ENCODE data around the gene SFMBT2.
"Not testable (repeated sequence)": the region's sequence is repeated elsewhere in the genome, so short reads cannot be mapped to it uniquely, and the experiment has no call there.

Gene SFMBT2

DNA sequence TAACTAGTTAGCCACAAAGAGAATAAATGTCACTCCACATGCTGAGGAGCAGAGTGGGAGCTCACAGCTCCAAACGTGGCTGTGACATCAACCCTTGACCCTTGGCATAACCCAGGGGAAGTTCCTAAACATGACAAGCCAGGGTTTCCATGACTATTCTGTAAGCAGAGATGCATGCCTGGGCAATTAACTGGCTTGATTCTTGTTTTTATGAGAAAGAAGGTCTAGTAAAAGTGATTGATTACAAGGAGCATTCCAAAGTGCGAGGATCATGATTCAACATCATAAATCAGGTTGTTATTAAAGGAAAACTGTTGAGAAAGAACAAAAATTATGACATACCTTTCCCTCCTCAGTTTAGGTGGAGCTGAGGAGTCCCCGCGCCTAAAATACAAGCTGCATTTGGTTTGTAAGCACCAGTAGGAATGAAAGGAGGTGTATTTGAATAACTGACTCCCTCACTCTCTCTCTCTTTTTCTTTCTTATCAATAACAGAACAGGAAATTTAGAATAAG lies 108.4 kb downstream of the SFMBT2 start:
- in situ Hi-C loops (cut with MboI; ENCODE audit: low sequenced_read_pairs) = no loop called here

DNA sequence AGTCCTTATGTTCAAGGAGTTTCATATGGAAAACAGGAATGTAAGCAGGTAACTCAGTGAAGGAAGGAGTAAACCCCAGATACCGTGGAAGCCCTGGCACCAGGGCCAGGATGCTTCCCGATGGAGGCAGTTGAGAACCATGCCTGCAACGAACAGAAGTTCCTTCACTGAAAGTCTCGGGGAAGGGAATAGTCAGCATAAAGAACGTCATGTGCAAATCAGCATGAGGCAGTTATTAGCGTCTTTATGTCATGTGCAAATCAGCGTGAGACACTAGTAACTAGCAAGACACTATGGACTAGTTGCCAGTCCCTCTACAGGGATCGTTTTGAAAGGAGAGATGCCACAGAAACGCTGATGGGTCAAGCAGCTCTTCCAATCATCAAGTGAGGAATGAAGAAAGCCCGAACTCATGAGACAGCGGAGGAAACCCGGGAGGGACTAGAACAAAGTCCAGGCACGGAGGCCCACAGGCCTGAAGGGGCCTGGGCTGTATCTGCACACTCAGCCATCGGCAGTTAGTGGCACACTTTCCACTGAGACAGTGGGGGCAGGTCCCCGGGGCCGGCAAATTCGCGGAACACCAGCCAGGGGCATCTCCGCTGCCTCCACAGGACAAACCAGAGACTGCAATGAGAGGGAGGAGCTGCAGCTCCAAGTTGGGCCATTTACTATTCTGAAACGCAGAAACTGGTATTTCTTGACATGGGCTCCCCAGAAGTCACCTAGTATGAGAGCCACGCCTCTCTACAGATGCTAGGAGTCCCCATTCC lies 109.6 kb downstream of the SFMBT2 start:
- in situ Hi-C loops (cut with MboI; ENCODE audit: low sequenced_read_pairs) = no loop called here

DNA sequence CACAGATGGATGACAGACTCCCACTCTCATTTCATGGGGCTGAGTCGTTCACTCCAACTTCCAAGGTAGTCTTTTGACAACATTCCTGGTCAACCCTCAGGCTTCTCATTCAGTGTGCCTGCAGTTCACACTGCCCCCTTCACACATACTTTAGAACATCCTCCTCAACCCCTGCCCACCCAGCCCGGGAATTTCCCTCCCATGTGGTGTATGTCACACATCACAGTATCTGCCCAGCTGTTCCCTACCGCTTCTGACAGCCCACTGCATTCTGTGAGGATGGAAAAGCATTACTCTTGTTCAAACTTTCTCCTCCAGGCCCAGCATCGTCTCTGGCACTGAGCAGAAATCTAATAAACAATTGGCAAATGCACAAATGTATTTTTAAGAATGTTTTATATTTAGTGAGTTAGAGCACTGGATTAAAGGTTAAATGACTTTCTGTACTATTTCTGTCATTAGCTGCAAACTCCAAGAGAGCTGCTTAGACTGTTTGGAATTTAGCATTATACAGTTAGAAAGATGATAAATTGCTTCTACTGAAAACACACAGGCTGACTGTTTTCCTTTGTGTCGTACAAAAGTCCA lies 110.4 kb downstream of the SFMBT2 start:
- in situ Hi-C loops (cut with MboI; ENCODE audit: low sequenced_read_pairs) = no loop called here

DNA sequence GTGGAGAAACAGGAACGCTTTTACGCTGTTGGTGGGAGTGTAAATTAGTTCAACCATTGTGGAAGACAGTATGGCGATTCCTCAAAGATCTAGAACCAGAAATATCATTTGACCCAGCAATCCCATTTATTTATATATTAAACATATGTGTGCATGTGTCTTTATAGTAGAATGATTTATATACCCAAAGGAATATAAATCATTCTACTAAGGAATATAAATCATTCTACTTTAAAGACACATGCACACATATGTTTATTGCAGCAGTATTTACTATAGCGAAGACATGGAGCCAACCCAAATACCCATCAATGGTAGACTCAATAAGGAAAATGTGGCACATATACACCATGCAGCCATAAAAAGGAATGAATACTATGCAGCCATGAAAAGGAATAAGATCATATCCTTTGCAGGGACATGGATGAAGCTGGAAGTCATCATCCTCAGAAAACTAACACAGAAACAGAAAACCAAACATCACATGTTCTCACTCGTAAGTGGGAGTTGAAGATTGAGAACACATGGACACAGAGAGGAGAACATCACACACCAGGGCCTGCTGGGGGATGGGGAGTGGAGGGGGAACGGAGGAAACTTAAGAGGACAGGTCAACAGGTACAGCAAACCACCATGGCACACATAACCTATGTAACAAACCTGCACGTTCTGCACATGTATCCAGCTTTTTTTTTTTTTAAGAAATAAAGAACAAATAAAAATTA lies 111.1 kb downstream of the SFMBT2 start:
- in situ Hi-C loops (cut with MboI; ENCODE audit: low sequenced_read_pairs) = not testable (repeated sequence)

DNA sequence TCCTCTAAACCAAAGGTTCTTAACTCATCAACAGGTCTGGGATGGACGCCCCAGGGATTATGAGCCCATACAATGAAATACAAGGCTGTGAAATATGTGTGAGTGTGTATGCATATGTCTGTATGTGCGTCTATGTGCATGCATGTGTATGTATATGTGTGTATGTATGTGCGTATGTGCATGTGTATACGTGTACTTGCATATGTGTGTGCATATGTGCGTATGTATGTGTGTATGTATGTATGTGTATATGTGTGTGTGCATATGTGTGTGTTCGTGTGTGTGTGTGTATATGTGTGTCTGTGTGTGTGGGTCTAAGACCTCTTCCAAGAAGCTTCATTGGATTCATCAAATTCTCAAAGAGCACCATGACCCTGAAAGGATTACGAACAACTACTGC lies 112.3 kb downstream of the SFMBT2 start:
- in situ Hi-C loops (cut with MboI; ENCODE audit: low sequenced_read_pairs) = no loop called here

DNA sequence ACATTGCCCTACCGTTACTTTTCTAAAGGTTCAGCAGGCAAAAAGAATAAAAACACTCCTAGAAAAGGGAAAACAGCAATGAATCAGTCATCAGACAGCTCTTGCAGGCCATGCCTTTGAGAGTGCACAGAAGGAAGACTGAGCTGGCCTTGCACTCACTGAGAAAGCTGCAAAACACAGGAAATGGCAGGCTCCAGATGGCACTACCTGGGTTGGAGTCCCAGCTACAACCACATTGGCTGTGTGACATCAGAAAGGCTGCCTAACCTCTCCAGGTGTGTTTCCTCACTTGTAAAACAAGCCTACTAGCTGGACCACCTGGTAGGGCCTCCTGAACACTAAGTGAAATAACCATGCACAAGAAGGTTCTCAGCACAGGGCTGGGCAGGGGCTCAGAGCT lies 113.7 kb downstream of the SFMBT2 start:
- in situ Hi-C loops (cut with MboI; ENCODE audit: low sequenced_read_pairs) = no loop called here

DNA sequence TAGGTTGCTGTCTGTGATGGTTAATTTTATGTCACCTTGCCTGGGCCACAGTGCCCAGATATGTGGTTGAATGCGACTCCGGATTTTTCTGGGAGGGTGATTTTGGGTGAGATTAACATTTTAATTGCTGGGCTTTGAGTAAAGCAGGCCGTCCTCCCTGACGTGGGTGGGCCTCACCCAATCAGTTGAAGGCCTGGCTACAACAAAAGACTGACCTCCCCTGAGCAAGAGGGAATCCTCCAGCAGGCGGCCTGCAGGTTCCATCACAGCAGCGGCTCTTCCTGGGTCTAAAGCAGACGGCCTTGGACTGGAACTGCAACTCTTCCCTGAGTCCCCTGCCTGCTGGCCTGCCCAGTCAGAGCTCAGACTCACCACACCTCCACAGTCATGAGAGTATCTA lies 114.2 kb downstream of the SFMBT2 start:
- in situ Hi-C loops (cut with MboI; ENCODE audit: low sequenced_read_pairs) = no loop called here

DNA sequence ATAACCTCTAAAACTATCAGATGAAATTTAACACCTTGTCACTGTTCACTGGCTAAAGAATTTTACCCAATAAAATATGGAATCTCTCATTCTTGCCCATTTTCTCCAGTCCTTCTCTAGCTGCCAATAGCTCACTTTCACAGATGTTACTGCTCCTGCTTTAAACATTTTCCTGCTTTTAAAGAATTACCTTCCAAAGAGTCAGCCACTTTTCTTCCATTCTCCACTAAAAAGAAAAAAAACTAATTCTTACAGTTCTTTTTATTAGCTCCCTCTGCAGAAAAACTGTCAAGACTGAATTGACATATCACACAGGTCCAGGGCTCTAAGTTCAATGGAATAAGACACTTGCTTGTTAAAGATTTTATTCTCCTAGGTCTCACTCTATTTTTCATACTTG lies 114.8 kb downstream of the SFMBT2 start:
- in situ Hi-C loops (cut with MboI; ENCODE audit: low sequenced_read_pairs) = no loop called here

DNA sequence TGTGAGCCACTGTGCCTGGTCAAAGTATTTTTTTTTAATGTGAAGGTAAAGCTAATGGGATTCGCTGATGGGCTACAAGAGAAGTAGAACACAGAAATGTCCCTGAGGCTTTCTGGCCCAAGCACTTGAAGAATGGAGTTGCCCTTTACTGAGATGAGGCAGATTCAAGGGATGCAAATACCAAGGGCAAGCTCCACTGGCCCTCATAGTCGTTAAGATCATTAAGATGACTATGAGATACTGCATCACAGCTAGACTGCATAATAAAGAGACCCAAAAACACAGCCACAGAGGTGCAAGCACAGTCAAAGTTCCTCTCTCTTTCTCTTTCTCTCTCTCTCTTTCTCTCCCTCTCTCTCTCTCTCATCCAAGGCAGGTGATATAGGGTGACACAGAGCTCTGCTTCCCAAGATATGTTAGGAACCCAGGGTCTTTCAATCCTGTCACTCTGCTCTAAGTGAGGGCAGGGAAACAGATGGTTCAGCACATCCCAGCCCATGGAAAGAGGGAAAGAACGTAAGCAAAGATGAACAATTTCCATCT lies 117.4 kb downstream of the SFMBT2 start:
- in situ Hi-C loops (cut with MboI; ENCODE audit: low sequenced_read_pairs) = no loop called here

DNA sequence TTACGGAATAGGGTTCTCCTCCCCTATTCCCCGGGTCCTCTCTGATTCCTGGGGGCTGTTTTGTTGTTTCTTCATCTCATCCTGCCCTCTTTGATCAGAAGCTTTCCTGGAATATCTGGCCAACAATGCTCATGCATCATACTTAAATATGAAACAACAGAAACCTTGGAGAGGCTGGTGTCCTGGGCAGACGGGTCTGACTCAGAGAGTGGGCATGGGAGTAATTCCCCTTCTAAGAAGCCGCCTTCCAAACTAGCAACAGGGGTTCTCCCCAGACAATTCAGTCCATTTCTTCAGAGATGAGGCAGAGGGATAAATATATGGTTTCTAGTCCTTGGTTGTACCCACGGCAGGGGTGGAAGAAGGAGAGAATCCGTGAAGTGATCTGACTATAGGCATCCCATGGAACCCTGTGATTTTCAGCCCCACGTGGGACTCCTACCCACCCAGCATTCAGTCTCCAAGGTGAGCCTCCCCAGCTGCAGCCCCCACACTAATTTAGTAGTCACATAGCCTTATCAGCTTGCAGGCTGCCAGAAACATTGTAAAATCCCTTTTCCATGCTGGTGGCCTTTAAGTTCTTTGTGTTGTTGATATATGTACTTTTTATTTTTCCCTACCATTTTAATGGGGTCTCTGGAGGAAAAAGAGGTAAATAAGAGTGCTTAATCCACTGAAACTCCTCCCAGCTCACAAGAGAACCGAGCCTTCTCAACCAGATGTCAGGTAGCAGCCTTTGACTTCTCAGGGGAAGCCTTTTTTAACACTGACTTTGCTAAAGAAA lies 119.2 kb downstream of the SFMBT2 start:
- in situ Hi-C loops (cut with MboI; ENCODE audit: low sequenced_read_pairs) = no loop called here

DNA sequence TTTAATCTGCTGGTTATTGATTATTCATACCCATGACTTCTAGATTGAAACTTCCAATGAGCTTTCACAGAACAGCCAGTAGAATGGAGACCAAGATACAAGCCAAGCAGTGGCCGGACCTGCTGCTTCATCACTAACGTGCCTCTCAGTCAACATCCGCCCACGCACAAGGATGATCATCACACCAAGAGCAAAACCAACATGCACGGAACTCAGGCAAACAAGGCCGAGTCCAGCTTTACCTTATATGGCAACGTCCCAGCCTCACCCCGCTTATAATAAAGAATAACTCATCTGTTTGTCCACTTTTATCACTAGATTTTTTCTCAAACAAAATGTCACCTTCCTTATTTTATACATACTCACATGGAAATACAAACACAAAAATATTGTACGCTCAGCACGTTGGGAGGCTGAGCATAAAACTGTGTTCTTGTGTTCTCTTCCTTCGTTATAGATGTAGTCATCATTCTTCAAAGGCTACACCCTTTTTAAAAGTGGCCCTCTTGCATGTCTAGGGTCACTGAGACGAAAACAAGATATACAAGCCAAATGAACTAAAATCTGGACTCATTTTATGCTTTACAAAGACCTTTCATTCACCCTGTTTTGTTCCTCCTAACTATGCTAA lies 122.7 kb downstream of the SFMBT2 start:
- in situ Hi-C loops (cut with MboI; ENCODE audit: low sequenced_read_pairs) = no loop called here

DNA sequence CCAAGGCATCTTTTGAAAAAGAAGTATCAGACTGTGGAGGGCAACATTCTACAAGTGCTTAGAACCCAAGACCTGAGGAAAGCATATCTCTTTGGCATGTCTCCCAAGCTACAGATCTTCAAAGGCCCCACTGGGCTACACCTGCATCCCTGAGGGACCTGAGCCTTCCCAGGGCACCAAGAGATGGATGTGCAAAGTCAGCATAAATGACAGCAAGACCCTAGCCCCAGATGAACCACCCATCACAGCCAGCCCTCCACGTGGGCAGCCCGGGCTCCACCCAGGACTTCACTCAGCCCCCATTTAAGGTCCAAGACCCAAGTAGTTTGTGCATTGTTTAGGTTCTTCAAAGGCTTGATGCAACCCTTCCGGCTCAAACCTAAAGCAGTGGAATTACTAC lies 123.5 kb downstream of the SFMBT2 start:
- in situ Hi-C loops (cut with MboI; ENCODE audit: low sequenced_read_pairs) = no loop called here

DNA sequence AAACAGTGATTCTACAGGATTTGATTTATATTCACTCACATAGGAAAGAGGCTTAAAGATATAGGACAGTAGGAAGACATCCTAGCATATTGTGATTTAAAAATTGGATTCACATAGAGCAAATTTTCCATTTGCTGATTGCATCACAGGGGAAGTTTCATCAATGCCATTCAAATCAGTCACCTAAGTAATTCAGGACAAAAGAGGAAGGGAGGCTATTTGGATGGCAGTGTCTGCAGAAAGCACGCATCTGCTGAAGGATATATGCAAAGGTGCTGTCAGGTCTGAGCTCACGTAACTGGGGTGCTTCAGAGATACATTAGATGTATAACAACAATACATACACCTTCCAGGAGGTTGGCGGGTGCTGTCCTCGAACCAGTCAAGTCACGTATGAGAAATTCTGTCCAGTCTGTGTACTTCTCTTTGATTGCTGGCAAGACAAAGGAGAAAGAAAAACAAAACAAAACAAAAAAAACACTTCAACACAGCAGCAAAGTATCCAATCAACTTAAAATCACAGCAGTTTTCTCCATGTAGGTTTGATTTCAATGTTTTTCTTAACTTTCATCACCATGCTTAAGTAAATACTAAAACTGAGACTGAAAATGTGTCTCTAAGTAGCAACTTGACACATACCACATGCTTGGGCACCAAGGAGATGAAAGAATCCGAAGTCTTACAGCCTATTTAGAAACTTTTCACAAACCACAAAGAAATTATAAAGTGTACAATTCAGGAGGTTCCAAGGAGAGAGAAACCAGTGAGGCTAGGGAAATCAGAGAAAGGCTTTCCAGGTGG lies 125.1 kb downstream of the SFMBT2 start:
- in situ Hi-C loops (cut with MboI; ENCODE audit: low sequenced_read_pairs) = no loop called here

DNA sequence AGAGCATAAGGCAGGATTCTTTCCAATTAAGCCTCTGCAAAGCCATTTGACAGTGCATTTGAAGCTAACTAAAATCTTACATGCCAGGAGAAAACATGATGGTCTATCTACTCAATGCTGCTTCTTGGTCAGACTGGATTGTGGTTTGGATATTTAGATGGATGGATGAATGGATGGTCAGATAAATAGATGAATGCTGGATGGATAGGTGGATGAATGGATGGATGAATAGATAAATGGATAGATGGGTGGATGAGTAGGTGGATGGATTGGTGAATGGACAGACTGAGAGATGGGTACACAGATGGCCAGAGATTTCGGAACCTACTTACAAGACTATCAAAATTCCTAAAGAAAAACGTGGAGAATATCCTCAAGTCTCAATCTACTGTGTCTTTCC lies 127.6 kb downstream of the SFMBT2 start:
- in situ Hi-C loops (cut with MboI; ENCODE audit: low sequenced_read_pairs) = no loop called here

DNA sequence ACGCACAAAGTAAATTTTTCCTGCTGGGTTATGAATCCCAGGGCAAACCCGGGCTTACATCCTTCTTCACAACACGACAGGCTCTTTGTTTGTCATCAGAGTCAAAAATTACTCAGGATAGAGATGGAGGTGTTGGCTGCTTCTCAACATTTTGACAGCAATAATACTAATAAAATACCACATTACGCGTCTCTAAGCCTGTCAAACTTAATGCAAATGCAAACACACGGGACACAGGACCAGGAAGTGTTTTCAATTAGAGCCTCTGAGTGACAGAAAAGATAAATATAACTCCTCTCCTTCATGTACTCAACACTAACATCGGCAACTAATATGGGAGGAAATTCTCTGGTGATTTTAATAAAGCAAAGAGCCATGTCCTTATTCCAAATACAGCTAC lies 128.4 kb downstream of the SFMBT2 start:
- in situ Hi-C loops (cut with MboI; ENCODE audit: low sequenced_read_pairs) = no loop called here

DNA sequence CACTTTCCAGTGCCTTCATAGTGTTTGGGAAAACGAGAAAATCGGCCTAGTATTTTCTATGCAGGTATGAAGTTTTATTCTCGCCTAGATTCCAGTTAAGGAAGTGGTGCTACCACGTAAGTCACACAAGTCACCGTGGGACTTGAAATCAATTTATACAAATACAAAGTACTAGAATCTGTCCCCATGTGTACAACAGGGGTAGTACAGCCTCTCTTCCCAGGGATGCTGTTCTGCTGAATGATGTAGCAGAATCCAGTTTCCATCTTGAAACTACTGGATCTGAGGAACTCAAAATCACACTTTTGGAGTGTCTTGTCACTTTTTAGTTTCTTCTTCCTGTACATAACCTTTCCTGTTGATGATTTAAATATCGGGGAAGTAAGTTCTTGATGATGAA lies 129.4 kb downstream of the SFMBT2 start:
- in situ Hi-C loops (cut with MboI; ENCODE audit: low sequenced_read_pairs) = no loop called here

DNA sequence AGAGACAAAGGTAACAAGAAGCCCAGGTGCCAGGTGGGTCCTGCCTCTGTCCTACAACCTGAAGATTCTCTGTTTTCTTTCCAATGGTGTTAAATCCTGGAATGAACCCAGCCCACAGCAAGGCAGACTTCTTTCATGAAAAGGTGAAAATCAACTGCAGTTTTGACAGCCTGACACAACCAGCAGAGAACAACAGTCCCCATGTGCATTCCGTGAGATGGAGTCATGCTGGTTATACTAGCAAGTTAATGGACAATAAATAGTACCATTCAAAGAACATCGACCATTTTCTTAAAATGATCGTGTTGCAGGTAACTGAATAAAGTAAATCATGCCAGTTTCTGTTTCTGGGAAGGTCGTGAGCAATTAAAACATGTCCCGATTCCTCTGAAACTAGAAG lies 131.5 kb downstream of the SFMBT2 start:
- in situ Hi-C loops (cut with MboI; ENCODE audit: low sequenced_read_pairs) = no loop called here

DNA sequence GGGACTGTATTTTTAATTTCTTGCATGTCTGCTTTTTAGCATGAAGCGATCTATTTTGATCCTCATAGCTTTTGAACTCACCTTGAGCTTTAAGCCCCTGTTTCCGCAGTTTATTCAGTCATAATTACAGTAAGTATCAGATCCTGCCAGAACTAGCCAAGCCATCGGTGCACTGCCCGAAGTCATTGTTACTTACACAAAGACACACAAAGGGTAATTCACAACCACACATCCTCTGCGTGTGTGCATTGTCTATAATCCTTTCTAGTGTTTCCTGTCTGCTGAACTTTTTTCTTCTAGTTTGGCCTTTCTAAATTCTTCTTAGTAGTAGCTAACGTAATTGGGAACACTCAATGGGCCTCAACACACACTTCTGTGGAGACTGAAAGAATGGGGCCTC lies 133.0 kb downstream of the SFMBT2 start:
- in situ Hi-C loops (cut with MboI; ENCODE audit: low sequenced_read_pairs) = no loop called here

DNA sequence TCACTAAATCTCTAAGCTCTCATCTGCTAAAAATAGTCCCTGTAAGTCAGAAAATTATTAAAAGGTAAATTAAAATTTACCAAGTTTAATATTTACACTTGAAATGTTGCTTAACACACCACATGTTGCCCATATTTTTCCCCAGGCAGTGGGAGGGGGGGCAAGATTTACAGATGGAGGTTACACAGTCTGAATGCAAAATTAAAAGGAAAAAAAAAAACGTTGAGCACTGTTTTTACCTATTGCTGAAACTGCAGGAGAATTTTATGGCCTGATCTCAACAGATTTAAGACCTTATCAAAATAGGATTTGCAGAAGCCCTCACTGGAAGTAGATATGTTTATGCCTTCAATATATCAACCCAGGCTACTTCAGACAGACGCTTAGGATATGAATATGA lies 133.4 kb downstream of the SFMBT2 start:
- in situ Hi-C loops (cut with MboI; ENCODE audit: low sequenced_read_pairs) = no loop called here
